22Rv1 (cell line): ENCODE measurements around the gene ACOT7.

ENCODE experiments used
- H3K27ac ChIP-seq: fragments of 450-650 bp; 2 replicates; pipeline ENCODE4 v1.5.1; 2017
- CTCF ChIP-seq: fragments of 450-650 bp; IDR thresholded peaks from 2 replicates; pipeline ENCODE4 v1.5.1; 2017; ENCODE audit warnings: mild to moderate bottlenecking
- ZFX ChIP-seq: fragments of 450-650 bp; IDR thresholded peaks from 2 replicates; pipeline ENCODE4 v1.6.1; 2017; ENCODE audit warnings: antibody characterized with exemption, borderline replicate concordance

Gene ACOT7

GRCh38 chr1:6360517-6361070 lies 33.0 kb downstream of the ACOT7 start:
- no peak for TF ChIP-seq CTCF
- TF ChIP-seq ZFX: no peak
- no peak overlapping the region for H3K27ac ChIP-seq

GRCh38 chr1:6360117-6360496 lies 33.5 kb downstream of the ACOT7 start:
- no peak overlapping the region for H3K27ac ChIP-seq
- no peak for TF ChIP-seq CTCF
- no peak for TF ChIP-seq ZFX

GRCh38 chr1:6359216-6360116 lies 34.1 kb downstream of the ACOT7 start:
- TF ChIP-seq CTCF: no peak
- TF ChIP-seq ZFX: no peak
- no peak overlapping the region for H3K27ac ChIP-seq

- H3K27ac ChIP-seq: no peak overlapping the region
- TF ChIP-seq ZFX: no peak
- no peak for TF ChIP-seq CTCF
Observed at GRCh38 chr1:6358757-6359201, 34.8 kb downstream of the ACOT7 start.

- TF ChIP-seq CTCF (no peak), ZFX (no peak)
- H3K27ac ChIP-seq: no peak overlapping the region
Observed at GRCh38 chr1:6358144-6358624, 35.4 kb downstream of the ACOT7 start.

- no peak for TF ChIP-seq ZFX
- peak; percentile 68 for TF ChIP-seq CTCF
- H3K27ac ChIP-seq: no peak overlapping the region
Observed at GRCh38 chr1:6357243-6357936, 36.2 kb downstream of the ACOT7 start.

GRCh38 chr1:6355621-6356020 lies 37.9 kb downstream of the ACOT7 start:
- no peak for TF ChIP-seq ZFX
- no peak for TF ChIP-seq CTCF
- no peak overlapping the region for H3K27ac ChIP-seq
